ENCODE data around the gene PINK1.
A peak's percentile ranks its signal among the peaks of the same experiment; 100 is the strongest.

PINK1 gene

GRCh38 chr1:20683614-20684013 is 50.4 kb downstream of the PINK1 start:
- DNase-seq = no peak

GRCh38 chr1:20684050-20684620 is 50.9 kb downstream of the PINK1 start:
- DNase-seq = no peak

- no peak for DNase-seq
Observed at GRCh38 chr1:20684651-20685050, 51.4 kb downstream of the PINK1 start.

GRCh38 chr1:20685099-20685662 is 51.9 kb downstream of the PINK1 start:
- no peak for DNase-seq

GRCh38 chr1:20685741-20686140 is 52.5 kb downstream of the PINK1 start:
- DNase-seq = no peak

GRCh38 chr1:20686883-20687725 is 53.8 kb downstream of the PINK1 start:
- no peak for DNase-seq

GRCh38 chr1:20689645-20690056 is 56.4 kb downstream of the PINK1 start:
- no peak for DNase-seq

- no peak for DNase-seq
Observed at GRCh38 chr1:20691872-20692271, 58.6 kb downstream of the PINK1 start.

GRCh38 chr1:20693623-20694022 is 60.4 kb downstream of the PINK1 start:
- DNase-seq = no peak

GRCh38 chr1:20695515-20695914 is 62.3 kb downstream of the PINK1 start:
- no peak for DNase-seq

GRCh38 chr1:20696397-20697333 is 63.4 kb downstream of the PINK1 start:
- DNase-seq = peak; percentile 35

- DNase-seq = no peak
Observed at GRCh38 chr1:20697563-20697962, 64.3 kb downstream of the PINK1 start.

GRCh38 chr1:20698195-20698910 is 65.1 kb downstream of the PINK1 start:
- DNase-seq = no peak

- DNase-seq = no peak
Observed at GRCh38 chr1:20699558-20699957, 66.3 kb downstream of the PINK1 start.

GRCh38 chr1:20700636-20701215 is 67.5 kb downstream of the PINK1 start:
- no peak for DNase-seq

All from activated gamma-delta T cell (primary cell).